Measurements from ENCODE around the gene JAZF1. TPM values are rescaled to one million over a fixed set of nuclear protein-coding genes. Genes with fewer than 3 reads are reported as not detected.

Gene JAZF1
- polyA plus RNA-seq, 1 experiment: 18.0 TPM

DNA sequence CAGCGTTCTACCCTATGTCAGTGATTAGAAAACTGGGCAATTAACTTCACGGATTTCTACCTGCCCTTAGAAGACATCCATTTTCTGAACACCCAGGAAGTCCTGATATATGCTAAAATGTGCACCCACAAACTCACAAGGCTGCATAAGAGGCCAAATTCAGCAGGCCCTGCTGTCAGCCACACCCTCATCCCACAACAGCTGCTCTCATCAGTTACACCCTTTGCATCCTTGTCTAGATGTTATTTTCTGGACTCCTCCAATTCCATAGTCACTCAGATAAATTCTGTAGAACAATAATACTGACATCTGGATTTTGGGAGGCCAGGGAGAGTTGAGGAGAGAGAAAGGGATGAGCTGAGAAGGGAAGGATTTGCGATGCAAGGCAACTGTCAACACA, 231.7 kb downstream of the JAZF1 start:
- CTCF ChIA-PET: interaction anchor here (0.6 kb wide), 1 partner anchor 753 kb away, joined by 3 read pairs; no protein-coding TSS in a partner anchor
- Histone ChIP-seq H3K27ac (ENCODE audit: low read depth, low read length) (no peak overlapping the region), H3K27me3 (ENCODE audit: control insufficient read depth, insufficient read depth, low read length) (no peaks in the 10 kb centered on the region), H3K9me3 (ENCODE audit: control insufficient read depth, insufficient read depth, low read length) (no peaks in the 10 kb centered on the region), H3K4me3 (ENCODE audit: low read depth, low read length) (no peak overlapping the region)
- no peak for DNase-seq (ENCODE audit: low read depth, low spot score)
- POLR2A ChIA-PET: no interaction called here
- no peak for TF ChIP-seq CTCF (IDR thresholded peaks at IDR 0.05; ENCODE audit: low read depth, low read length)

DNA sequence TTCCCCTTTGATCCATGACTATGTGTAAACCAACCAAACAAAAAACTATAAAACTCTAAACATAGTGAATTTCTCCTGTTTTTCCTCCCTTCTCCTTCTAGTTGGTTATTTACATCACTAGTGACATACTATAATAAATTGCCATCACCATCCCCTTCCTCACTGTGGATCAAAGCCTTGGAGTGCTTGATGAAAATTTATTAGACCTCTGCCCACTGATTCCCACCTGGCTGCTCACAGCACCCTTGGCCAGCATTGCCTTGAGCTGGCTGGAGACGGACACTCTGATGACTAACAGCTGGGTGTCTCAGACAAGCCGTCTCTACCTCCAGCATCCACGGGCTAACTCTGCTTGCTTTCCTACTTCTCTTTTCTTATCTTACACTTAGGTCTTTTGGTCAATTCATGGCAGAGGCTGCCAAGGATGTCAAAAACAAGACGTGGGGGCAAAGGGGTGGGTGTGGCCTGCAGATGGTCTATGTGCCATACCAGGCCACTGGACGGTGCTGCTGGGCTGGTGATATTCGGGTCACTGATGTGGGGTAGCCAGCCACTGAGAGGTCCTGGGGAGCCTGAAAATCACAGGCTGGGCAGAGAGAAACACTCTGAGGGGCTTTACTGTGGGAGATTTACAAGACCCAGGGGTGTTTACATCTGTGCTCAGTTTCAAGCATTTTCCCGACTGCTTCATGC, 232.9 kb downstream of the JAZF1 start:
- ChIA-PET POLR2A (no interaction called here), CTCF (interaction anchor here (0.6 kb wide), 1 partner anchor 130 kb away, joined by 3 read pairs; no protein-coding TSS in a partner anchor)
- no peak for TF ChIP-seq CTCF (IDR thresholded peaks at IDR 0.05; ENCODE audit: low read depth, low read length)
- no peak overlapping the region for H3K27ac ChIP-seq (ENCODE audit: low read depth, low read length)
- no peak for DNase-seq (ENCODE audit: low read depth, low spot score)
- H3K27me3 ChIP-seq (ENCODE audit: control insufficient read depth, insufficient read depth, low read length): no peaks in the 10 kb centered on the region
- H3K9me3 ChIP-seq (ENCODE audit: control insufficient read depth, insufficient read depth, low read length): no peaks in the 10 kb centered on the region
- H3K4me3 ChIP-seq (ENCODE audit: low read depth, low read length): no peak overlapping the region

- DNase-seq (ENCODE audit: low read depth, low spot score): no peak
- no peak overlapping the region for H3K4me3 ChIP-seq (ENCODE audit: low read depth, low read length)
These were observed 234.2 kb downstream of the JAZF1 start for GRCh38 chr7:27946351-27946750.

DNA sequence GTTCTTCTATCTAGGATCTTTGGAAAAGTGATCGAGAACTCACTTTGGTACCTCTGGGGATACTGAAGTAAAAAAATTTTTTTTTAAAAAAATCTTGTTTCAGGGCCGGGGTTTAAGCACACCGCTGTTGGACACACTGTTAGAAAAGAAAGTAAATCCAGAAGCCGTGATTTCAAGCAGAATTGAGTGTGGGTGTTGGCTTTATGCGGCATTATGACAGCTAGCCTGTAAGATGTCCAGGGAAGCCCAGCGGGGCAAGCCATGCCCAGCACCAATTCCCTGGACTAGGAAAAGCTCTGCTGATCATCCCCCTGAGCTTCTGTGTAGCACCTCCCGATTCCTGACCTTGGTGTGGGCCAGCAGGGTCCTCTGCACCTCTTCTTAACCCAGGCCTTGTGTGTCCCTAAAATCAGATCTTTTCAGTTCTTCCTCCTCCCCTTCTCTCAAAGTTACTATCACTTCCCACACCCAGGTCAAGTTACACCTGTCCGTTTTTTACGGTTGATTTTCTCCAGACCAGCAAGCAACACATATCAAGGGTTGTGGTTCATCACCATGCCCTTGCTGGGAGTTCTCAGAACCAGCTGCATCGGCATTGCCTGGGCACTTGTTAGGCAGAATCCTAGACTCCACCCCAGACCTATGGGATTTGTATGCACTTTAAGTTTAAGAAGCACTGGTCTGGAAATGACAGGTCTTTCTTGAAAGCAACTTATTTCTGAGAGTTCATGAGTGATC, 235.4 kb downstream of the JAZF1 start:
- Histone ChIP-seq H3K27me3 (ENCODE audit: control insufficient read depth, insufficient read depth, low read length) (no peaks in the 10 kb centered on the region), H3K27ac (ENCODE audit: low read depth, low read length) (no peak overlapping the region), H3K9me3 (ENCODE audit: control insufficient read depth, insufficient read depth, low read length) (no peaks in the 10 kb centered on the region), H3K4me3 (ENCODE audit: low read depth, low read length) (no peak overlapping the region)
- TF ChIP-seq CTCF (IDR thresholded peaks at IDR 0.05; ENCODE audit: low read depth, low read length): no peak
- ChIA-PET CTCF (no interaction called here), POLR2A (no interaction called here)
- DNase-seq (ENCODE audit: low read depth, low spot score): no peak

More at GRCh38 chr7:27946351-27946750, 234.2 kb downstream of the JAZF1 start:
- Histone ChIP-seq H3K27me3 (ENCODE audit: control insufficient read depth, insufficient read depth, low read length) (no peaks in the 10 kb centered on the region), H3K27ac (ENCODE audit: low read depth, low read length) (no peak overlapping the region), H3K9me3 (ENCODE audit: control insufficient read depth, insufficient read depth, low read length) (no peaks in the 10 kb centered on the region)
- no peak for TF ChIP-seq CTCF (IDR thresholded peaks at IDR 0.05; ENCODE audit: low read depth, low read length)
- POLR2A ChIA-PET: no interaction called here
- CTCF ChIA-PET: interaction anchor here (1.2 kb wide), 1 partner anchor 150 kb away, joined by 3 read pairs; no protein-coding TSS in a partner anchor

DNA sequence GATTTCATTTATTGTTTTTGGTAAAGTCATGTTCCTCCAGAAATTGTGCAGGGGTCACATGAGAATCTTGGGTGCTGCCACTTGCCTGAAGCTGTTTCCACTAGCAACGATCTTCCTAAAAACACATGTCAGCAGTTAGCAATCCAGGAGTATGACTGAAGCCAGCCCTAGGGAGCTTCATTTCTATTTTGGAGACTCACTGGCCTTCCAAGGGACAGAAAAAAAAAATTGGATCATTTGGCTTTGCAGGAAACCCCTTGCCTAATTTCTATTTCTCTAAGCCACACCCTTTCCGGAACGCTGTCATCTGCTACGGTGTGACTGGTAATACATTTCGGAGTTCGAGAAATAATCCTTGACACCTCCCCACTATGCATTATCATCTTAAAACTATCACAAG, 236.0 kb downstream of the JAZF1 start:
- Histone ChIP-seq H3K27me3 (ENCODE audit: control insufficient read depth, insufficient read depth, low read length) (no peaks in the 10 kb centered on the region), H3K9me3 (ENCODE audit: control insufficient read depth, insufficient read depth, low read length) (no peaks in the 10 kb centered on the region), H3K27ac (ENCODE audit: low read depth, low read length) (no peak overlapping the region), H3K4me3 (ENCODE audit: low read depth, low read length) (no peak overlapping the region)
- TF ChIP-seq CTCF (IDR thresholded peaks at IDR 0.05; ENCODE audit: low read depth, low read length): no peak
- DNase-seq (ENCODE audit: low read depth, low spot score): no peak
- POLR2A ChIA-PET: no interaction called here
- CTCF ChIA-PET: no interaction called here

Data from AG04450 (cell line).